CD4-positive, alpha-beta T cell treated with Interleukin-4 for 4 hours (primary cell): Measurements from ENCODE around the gene LDLRAD3.

Experiments
- DNase-seq: peaks from one replicate; pipeline ENCODE4 v3.0.0-alpha.2; 2020

Gene LDLRAD3

GRCh38 chr11:36219996-36220395 is 276.1 kb downstream of the LDLRAD3 start:
- no peak for DNase-seq

- DNase-seq: no peak
These were observed 279.2 kb downstream of the LDLRAD3 start for GRCh38 chr11:36222831-36223635.

DNA sequence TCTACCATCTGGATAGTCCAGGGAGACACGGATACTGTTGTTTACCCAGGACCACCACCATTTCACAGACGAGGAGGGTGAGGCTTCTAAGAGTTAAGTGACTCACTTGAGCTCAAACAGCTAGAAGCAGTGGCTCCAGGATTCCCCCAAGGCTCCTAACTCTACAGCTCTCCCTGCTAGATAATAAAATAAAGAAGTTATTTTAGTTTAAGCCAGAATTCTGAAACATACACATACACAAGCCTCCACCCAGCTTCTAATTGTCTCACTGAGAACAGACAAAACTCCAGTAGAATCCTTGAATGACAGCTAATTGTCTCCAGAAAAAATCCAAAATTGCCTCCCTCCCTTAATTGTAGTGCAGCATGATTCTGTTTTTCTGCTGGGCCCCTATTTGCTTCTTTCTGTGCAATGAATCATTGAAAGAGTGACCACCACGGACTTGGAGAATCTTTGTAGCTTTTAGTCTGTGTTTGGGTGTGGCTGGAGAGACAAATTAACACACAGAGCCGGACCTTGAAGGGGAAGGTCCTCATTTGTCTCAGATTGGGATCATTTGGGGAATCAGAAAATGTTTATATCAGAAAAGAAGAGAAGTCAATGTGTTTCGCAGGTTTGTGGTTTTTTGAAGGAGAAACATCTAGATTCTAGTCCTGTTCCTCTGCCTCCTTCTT is 280.5 kb downstream of the LDLRAD3 start:
- DNase-seq: no peak

DNA sequence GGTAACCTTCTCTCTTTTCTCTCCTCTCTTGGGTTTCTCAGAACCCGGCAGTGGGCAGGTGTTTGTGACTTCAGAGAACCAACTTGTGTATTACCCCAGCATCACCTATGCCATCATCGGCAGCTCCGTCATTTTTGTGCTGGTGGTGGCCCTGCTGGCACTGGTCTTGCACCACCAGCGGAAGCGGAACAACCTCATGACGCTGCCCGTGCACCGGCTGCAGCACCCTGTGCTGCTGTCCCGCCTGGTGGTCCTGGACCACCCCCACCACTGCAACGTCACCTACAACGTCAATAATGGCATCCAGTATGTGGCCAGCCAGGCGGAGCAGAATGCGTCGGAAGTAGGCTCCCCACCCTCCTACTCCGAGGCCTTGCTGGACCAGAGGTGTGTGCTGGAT is 283.2 kb downstream of the LDLRAD3 start:
- DNase-seq: no peak

- DNase-seq: no peak
These were observed 284.8 kb downstream of the LDLRAD3 start for GRCh38 chr11:36228689-36229088.

DNA sequence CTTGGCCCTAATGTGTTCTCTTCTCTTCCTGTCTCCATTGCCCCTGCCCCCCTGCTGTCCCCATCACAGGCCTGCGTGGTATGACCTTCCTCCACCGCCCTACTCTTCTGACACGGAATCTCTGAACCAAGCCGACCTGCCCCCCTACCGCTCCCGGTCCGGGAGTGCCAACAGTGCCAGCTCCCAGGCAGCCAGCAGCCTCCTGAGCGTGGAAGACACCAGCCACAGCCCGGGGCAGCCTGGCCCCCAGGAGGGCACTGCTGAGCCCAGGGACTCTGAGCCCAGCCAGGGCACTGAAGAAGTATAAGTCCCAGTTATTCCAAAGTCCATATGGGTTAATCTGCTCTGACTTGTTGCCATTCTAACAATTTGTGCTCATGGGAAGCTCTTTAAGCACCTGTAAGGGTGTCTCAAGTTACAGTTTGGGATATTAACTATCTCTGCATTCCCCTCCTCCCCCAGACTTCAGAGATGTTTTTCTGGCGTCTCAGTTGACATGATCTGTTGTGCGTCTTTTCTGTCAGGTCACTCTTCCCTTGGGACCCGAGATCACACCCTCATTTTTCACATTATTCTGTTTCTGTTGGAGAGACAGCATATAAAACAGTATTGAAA is 285.3 kb downstream of the LDLRAD3 start:
- DNase-seq: no peak

DNA sequence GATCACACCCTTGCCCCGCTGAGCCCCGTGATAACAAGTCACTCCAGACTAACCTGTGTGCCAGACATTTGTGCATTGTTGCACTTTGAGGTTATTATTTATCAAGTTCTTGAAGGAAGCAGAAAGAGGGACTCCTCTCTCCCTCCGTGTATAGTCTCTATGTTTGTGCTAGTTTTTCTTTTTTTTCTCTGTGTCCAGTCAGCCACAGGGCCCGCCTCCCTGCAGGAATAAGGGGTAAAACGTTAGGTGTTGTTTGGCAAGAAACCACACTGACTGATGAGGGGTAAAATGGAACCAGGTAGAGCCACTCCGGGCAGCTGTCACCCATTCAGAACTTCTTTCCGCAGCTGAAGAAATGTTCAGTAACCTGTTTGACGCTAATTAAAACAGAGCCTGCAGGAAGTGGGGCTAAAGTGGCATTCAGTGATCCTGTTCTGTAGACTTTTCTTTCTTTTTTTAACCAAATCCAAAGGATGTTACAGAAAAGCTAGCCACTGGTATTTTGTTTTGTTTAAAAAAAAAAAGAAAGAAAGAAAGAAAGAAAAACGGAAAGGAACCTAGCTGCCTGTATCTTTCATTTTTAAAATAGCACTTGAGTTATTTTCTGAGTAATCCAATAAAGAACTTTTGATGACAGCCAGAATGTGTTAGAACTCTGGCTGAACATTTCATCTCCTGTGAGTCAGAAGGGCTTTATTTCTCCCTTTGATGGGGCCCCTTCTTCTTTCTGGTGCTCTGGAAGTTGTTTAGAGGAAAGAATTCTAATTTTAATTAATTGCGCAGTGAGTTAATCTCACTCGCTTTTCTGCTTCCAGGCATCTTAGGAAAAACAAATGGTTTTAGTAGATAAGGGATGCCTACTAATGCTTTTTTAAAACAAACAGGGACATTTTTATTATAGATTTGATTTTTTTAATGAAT is 287.2 kb downstream of the LDLRAD3 start:
- no peak for DNase-seq

- DNase-seq: no peak
These were observed 289.3 kb downstream of the LDLRAD3 start for GRCh38 chr11:36233204-36233603.

GRCh38 chr11:36234825-36235224 is 291.0 kb downstream of the LDLRAD3 start:
- DNase-seq: no peak

DNA sequence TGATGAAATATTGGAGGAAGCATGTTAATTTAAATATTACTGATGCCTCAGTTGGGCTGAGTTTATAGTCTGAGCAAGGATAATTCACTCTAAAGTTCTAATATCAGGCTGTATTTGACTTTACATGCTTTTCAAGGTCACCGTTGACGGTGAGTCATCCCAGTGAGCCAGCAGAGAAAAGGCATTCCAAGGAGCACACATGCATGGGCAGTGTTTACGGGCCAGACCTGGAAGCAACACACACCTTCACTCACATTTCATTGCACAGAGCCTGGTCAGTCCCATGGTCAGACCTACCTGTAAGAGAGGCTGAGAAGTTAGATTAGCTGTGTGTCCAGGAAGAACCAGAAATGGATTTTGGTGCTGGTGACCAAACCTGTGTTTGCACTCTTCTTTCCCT is 291.9 kb downstream of the LDLRAD3 start:
- DNase-seq: no peak

DNA sequence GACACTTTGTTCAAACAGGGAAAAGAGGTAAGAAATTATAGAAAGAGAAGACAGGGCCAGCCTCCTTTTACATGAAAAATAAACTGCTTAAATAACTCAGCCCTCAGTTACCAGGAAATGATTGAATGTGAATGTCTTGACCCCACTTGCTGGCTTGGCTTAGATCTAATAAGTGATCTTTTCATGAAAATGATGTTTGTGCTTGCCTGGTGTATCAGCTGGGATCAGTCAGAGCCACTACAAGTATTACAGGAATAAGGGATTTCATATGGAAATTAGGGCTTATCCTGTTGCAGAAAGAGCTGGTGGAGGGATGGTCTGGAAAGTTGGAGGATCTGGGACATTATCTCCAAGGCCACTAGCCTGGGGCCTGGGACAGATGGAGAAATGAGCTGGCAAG is 293.5 kb downstream of the LDLRAD3 start:
- no peak for DNase-seq

DNA sequence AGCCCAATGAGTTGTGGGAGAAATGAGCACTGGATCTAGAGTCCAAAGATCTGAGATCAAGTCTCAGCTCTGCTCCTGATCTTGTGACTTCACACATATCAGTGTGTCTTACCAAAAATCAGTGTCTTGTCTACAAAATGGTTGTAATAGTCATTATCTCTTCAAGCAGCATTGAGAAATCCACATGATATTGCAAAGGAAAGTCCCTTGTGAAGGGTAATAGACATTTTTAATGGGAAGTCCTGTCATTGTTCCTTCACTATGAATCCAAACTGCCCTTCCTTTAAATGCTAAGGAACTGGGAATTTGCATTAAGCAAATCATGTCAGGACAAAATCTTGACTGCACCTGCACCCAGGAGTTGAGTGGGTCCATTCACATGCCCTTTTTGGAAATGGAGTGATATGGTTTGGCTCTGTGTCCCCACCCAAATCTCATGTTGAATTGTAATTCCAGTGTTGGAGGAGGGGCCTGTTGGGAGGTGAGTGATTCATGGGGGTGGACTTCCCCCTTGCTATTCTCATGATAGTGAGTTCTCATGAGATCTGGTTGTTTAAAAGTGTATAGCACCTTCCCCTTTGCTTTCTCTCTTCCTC is 294.3 kb downstream of the LDLRAD3 start:
- DNase-seq: no peak

- DNase-seq: no peak
These were observed 295.0 kb downstream of the LDLRAD3 start for GRCh38 chr11:36238881-36239280.

- DNase-seq: no peak
These were observed 295.8 kb downstream of the LDLRAD3 start for GRCh38 chr11:36239636-36240035.

GRCh38 chr11:36240173-36240572 is 296.3 kb downstream of the LDLRAD3 start:
- no peak for DNase-seq

DNA sequence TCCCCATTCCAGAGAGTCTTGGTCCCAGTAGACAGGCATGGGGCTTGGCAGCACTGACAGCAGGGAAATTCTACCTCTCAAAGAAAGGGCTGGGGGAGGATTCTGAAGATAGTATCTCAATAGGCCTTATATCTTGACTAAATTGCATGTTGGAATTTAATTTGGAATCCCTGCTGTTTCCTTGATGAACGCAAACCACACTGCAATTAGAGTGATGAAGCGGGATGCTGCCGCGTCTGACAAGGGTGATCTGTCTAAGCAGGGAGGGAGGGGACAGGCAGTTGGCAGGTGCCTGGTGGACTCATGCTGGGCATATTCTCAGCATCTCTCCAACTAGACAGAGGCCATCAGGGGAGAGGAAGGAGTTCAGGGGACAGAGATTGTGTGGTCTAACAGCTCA is 296.9 kb downstream of the LDLRAD3 start:
- no peak for DNase-seq

DNA sequence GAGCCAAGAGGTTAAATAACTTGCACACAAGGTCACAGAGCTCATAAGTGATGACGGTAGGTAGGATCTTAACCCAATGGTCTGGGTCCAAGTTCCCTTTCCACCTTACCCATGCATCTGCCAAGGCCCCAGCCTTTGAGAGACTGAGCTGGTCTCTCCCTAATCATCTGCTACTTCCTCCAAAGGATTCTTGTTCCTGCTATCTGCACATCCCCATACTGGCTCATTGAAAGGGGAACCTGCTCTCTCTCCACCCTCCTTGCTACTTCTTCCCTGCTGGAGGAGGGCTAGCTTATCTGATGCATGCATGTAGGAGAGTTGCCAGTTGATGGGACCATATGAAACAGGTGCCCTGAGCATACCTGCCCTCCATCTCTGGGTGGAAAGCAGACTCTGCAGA is 297.6 kb downstream of the LDLRAD3 start:
- no peak for DNase-seq

- DNase-seq: no peak
These were observed 299.8 kb downstream of the LDLRAD3 start for GRCh38 chr11:36243641-36244040.

DNA sequence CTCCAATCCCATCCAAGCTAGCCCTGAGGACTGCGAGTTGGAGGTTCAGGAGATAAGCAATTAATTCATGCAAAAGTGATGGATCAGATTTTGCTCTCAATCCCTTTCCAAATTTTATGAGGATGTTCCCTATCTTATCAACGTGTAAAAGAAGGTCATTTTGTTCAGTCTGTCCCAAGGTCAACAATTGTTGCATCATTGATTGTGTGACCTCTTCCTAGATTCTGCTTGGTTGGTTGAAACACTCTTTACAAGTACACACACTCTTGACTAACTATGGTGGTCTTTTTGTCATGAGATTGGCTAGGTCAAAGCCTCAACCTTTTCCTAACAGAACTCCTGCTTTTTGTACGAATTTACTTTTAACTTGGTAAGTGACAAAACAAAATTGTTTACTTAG is 303.6 kb downstream of the LDLRAD3 start:
- no peak for DNase-seq

GRCh38 chr11:36248436-36248835 is 304.6 kb downstream of the LDLRAD3 start:
- no peak for DNase-seq

DNA sequence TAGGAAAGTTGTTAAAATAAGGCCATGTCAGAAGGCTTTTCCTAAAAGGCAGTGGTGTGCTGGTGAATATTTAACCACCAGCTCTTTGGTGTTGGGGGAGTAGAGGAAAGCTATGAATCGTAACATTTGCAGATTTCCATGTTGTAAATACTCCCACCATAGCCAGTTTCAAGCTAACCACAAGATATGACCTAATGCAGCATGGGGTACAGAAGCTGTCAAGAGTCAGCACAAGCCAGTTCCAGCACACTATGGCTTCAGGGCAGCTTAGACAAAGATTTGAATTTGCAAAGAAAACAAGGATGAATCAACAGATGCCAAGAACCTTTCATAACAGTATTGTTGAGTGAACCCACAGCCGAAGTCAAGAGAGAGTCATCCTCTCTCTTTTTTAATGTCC is 305.4 kb downstream of the LDLRAD3 start:
- DNase-seq: no peak

DNA sequence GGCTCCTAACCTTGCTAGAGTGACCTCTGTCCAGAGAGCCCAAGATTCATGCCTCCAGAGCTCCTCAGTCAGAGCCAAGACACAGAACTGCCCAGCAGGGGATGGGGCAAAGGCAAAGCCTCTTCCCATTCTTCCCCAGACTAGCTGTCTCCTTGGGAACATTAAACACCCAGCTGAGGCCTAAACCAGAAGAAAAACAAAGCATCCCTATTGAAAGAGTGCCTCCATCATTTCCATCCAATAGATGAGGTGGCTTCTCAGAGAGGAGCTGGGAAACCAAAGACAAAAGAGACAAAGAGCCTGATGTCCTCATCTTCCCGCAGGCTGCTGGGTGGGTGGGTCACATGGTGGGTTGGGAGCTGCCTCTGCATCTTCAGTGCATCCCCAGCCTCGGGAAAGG is 308.0 kb downstream of the LDLRAD3 start:
- DNase-seq: no peak

DNA sequence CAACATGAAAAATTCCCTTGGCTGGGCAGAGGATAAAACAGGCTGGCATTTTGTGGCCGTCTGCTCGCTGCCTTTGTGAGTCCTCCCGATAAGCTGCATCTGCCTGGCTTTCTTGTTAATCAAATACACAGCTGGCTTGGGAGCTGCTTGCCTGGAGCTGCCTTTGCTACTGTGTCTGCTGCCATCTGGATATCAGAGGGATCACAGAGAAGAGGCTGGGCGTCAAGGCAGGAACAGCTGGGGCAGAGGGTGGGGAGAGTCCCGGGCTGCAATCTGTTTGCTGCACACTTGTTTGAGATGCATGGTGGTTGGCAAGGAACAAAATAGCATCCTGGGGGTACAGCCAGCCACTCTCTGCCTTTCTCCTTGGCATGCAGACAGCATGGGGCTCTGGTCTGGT is 309.4 kb downstream of the LDLRAD3 start:
- no peak for DNase-seq
